Liver (tissue), 3 donors: ENCODE data around the gene COMMD4.
"Not testable (repeated sequence)": the region's sequence is repeated elsewhere in the genome, so short reads cannot be mapped to it uniquely, and the experiment has no call there.

ENCODE experiments used
- JUND ChIP-seq, 2 donors: IDR thresholded peaks; 2 replicates each; pipeline ENCODE4 v1.6.1; 2016; ENCODE audit warnings: antibody characterized with exemption in 2 of 2
- RAD21 ChIP-seq, 2 donors: IDR thresholded peaks; 2 replicates each; pipeline ENCODE4 v1.6.1; 2016; ENCODE audit warnings: antibody characterized with exemption in 2 of 2, mild to moderate bottlenecking in 2 of 2
- REST ChIP-seq: IDR thresholded peaks from 2 replicates; pipeline ENCODE4 v1.6.1; 2016; ENCODE audit warnings: antibody characterized with exemption, mild to moderate bottlenecking
- TAF1 ChIP-seq: conservative IDR thresholded peaks from 2 replicates; pipeline ENCODE4 v1.6.1; 2016; ENCODE audit warnings: antibody characterized with exemption, mild to moderate bottlenecking
- YY1 ChIP-seq: IDR thresholded peaks from 2 replicates; pipeline ENCODE4 v1.6.1; 2016; ENCODE audit warnings: antibody characterized with exemption, mild to moderate bottlenecking
- ZBTB33 ChIP-seq: IDR thresholded peaks from 2 replicates; pipeline ENCODE4 v1.6.1; 2016; ENCODE audit warnings: antibody characterized with exemption
- TF ChIP-seq, protein P1 (sequence below): fragments of 150-350 bp; IDR thresholded peaks from 2 replicates; pipeline ENCODE4 v1.5.1; 2017; ENCODE audit warnings: improper control_type of control experiment, low read depth, low read length; ENCODE audit not compliant: missing input control
- donor health status: healthy.
- donor health status: healthy.

DNA sequence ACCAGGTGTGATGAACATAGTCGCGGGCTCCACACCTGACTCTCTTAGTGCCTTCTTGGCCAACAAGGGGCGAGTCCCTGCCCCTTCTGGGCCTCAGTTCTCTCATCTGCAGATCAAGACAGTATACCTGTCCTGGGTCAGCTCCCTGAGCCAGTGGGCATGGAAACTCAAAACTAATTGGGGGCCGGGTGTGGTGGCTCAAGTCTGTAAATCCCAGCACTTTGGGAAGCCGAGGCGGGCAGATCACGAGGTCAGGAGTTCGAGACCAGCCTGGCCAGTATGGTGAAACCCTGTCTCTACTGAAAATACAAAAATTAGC, 13.4 kb downstream of the COMMD4 start:
- TF ChIP-seq, protein P1, sequence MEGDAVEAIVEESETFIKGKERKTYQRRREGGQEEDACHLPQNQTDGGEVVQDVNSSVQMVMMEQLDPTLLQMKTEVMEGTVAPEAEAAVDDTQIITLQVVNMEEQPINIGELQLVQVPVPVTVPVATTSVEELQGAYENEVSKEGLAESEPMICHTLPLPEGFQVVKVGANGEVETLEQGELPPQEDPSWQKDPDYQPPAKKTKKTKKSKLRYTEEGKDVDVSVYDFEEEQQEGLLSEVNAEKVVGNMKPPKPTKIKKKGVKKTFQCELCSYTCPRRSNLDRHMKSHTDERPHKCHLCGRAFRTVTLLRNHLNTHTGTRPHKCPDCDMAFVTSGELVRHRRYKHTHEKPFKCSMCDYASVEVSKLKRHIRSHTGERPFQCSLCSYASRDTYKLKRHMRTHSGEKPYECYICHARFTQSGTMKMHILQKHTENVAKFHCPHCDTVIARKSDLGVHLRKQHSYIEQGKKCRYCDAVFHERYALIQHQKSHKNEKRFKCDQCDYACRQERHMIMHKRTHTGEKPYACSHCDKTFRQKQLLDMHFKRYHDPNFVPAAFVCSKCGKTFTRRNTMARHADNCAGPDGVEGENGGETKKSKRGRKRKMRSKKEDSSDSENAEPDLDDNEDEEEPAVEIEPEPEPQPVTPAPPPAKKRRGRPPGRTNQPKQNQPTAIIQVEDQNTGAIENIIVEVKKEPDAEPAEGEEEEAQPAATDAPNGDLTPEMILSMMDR = not testable (repeated sequence)
- TF ChIP-seq ZBTB33; JUND (IDR thresholded peaks at IDR 0.05); TAF1; RAD21 (IDR thresholded peaks at IDR 0.05); YY1; REST: not testable (repeated sequence)
